Suppressor macrophage (primary cell): ENCODE measurements around the gene MEAK7.

ENCODE experiments used
- DNase-seq, 4 experiments: peaks; one replicate each; pipeline ENCODE4 v3.0.0-alpha.2; 2020 to 2022

Gene MEAK7

DNA sequence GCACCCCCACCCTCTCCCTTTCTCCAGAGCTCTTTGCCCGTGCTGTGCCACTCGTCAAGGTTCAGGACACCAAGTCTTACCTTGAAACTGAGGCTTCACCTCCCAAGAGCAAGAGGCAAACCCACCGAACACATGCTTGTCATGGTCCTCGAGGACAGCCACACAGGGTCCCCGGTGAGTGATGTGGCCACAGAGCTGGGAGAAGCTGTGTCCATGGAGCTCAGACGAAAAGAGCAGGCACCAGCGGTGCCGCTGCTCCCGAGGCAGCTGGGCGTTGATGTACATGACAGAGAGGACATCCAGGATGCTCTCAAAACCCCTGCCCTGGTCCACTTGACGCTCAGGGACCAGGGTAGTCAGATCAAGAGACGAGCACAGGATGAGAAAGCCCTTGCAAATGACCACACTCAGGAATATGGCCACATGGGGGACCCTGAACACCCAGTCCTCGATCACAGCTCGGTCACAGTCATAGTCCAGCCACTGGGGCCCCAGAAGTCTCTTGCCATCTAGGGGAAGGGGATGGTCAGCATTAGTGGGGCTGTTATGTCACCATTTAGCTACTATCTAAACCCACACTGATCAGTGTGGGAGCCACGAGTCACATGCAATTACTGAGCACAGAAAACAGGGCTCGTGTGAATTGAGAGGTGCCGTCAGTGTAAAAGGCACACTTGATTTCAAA is 17.8 kb downstream of the MEAK7 start:
- no peak for DNase-seq

DNA sequence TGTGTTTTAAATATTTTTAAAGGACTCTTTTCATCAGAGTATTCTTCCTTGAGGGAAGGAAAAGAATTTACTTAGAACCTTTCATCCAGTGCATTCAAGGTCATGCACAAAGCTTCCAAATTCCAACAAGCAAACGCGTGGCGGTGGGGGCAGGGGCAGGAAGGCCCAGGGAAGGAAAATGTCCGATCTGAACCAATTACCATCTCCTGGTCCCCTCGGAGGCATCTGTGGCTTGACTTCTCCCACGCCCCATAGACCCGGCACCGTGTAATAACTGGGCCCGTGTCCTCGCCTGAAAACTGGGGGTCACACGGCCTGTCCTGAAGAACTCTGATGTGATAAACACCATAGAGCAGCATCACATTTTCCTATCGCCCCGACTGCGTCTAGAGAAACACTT is 18.3 kb downstream of the MEAK7 start:
- no peak for DNase-seq

DNA sequence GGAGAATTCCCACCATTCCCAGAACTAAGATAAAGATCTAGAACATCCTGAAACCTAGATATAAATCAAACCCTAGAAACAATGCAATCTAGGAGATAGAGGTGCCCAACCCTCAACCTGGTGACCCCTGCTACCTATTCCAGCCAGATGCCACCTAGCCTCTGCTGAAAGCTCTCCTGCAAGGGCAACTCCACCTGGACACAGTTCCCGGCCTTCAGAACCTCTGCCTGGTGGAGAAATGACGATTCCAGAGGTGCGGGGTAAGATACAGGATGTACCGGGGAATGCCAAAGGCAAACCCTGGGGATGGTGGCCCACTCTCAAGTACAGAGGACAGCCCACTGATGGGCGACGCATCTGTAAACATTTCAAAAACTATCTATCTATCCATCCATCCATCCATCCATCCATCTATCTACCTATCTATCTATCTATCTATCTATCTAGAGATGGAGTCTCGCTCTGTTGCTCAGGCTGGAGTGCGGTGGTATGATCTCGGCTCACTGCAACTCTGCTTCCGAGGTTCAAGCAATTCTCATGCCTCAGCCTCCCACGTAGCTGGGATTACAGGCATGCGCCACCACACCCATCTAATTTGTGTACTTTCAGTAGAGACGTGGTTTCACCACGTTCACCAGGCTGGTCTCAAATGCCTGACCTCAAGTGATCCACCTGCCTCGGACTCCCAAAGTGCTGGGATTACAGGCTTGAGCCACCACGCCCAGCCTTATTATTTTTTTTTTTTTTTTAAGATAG is 19.0 kb downstream of the MEAK7 start:
- no peak for DNase-seq

DNA sequence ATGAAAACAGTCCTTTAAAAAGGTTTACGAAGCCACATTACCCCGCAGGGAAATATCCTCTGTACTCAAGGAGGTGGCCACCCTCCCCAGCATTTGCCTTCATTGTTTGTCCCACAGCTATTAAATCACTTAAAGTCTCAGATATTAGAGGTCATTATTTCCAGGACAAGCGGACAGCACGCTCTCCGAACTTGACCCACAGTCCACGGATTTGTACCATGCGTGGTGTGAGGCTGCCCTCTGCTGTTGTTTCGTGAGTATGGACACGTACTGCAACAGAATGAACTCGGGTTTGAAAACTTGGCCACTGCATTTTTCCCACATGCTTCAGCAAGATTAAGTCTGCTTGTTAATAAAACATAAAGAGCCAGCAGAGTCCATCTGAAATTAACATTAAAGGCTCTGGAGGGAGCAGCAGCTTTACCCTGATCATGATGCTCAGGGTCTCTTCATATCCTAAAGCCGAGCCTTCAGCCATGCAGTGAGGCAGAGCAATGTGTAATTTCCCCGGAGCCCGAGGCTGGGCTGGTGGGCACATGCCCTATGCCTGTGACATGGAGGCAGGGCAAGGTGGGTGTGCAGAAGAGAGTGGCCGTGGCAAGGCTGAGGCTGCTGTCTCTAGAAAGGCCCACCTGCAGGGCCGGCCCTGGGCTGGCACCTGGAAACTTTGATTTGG is 19.7 kb downstream of the MEAK7 start:
- peak; percentile 26 to 54 (median 38) for DNase-seq

DNA sequence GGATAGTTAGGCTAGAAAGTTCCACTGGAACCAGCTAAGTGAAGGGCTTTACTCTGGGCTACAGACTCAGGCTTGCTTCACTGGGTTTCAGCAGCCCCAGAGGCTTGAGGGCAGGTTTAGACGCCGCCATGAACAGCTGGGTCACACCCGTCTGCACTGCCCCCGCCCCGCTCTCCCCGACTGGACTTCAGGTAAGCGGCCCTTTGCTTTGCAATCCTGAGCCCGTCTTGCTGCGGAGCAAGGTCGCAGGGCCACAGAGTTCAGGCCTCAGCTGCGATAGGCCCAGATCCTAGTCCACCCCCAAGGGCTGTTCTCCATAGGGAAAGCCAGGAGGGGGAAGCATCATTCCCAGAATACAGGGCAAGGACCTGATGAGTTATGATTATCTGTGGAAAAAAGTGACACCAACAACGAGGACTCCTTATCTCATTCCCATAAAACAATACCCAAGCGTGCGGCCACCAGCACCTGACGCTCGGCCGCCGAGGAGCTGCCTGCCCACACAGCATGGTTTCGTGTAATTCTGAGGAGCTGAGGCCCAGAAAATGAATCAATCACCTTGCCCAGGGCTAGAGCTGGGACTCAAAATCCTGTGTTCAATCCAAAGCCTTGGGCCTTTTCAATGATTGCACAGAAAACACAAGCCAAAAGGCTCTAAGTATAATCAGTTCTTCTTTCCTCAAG is 20.4 kb downstream of the MEAK7 start:
- DNase-seq = no peak

- no peak for DNase-seq
These were observed 21.2 kb downstream of the MEAK7 start for GRCh38 chr16:84482951-84483881.

DNA sequence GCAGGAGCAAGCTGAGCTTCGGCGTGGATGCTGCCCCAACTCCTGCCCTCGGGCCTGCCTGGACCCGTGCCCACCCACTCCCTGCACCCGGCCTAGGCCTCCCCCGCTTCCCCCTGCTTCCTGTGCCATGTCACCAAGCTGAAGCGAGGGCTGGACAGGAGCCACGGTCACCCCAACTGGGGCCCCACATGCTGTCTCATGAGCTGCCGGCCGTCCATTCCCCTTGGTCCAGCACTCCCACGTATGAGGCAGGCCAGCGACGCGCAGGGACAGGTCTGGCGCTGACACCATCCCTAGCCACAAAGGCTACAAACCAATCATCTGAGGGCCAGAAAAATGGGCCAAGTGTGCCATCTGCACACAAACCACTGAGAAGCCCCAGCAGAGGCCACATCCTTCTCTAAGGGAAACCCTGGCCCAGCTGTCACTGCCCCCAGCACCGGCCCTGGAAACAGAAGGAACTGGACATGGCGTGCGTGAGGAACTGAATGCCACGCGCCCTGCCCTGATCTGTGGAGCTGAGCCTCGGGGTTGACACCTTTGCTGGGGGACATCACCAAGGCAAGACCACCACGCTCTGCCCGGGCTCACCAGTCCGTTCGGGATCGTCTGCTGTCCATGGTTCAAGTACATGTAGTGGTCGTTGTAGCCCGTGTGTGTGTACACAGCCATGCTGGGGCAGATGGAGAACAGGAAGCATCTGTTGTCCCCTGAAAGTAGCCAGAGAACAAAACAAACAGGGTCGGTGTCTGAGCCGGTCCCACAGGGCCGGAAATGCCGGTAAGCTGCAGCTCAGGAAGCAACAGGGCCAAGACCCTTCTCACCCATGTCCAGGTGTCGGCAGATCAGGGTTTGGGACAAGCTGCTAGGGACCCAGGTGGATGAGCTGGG is 22.2 kb downstream of the MEAK7 start:
- DNase-seq = no peak

DNA sequence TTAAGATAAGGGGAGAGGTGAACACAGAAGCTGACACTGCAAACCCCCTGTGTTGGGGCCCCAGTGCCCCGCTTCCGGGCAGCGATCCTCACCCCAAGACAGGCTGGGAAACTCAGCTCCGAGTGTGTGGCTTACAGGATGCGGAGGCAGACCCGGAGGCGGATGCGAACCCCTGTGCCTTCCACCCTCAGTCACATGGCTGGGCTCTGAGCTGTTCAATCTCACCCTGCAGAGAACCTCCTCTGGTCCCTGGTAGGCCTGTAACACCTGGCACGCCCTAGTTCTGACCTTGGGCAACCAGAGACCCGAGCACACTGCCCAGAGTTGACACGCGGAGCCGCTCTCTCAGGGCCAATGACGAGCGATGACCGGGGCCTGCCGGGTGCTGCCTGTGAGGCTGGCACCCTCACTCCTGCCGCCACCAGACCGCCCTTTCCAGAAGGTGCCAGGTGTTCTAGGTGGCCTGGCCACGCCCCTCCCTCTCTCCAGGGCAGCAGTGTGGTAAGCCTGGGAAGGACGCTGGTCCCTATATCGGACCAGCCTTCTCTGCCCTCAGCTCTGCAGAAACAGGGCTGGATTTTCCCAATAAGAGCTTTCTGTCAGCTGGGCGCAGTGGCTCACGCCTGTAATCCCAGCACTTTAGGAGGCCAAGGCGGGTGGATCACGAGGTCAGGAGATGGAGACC is 23.3 kb downstream of the MEAK7 start:
- no peak for DNase-seq

- DNase-seq = no peak
These were observed 24.6 kb downstream of the MEAK7 start for GRCh38 chr16:84479716-84480450.

GRCh38 chr16:84478172-84478947 is 26.1 kb downstream of the MEAK7 start:
- DNase-seq = peak; percentile 2 to 42 (median 37)

DNA sequence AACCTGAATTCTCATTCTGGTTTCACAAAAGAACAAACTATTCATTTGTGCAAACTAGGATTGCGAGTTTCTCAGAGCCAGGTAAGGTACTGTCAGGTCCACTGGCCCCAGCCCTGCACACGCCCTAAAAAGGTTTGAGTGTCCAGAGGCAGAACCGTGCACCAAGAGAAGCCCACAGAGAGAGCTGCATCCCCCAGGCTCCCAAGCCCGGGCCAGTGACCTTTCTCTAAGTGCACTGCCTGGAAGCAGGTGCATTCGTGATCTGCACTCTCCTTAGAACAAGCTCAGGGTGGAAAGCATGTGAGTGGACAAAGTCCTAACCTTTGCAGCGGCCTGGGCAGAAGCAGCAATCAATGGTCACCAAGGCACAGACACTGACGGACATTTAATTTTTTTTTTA is 26.8 kb downstream of the MEAK7 start:
- no peak for DNase-seq

GRCh38 chr16:84476401-84476800 is 28.1 kb downstream of the MEAK7 start:
- DNase-seq = no peak

GRCh38 chr16:84475643-84476240 is 28.7 kb downstream of the MEAK7 start:
- no peak for DNase-seq

DNA sequence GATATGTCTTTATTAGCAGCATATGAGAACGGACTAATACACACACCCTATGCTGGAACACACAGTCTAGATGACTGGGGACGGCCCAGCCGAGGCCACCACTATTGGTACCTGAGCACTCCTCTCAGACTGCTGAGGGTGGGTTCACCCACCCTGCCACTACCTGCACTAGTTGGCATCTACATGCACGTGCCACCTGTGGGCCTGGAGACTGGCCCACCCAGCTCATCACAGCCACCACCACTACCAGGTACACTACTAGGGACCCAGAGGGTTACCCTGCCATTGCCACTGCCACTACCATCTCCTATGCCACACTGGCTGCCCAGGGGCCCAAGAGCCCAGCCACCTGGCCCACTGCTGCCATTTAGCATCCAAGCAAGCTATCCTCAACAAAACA is 32.5 kb downstream of the MEAK7 start:
- DNase-seq = no peak

GRCh38 chr16:84471316-84471715 is 33.1 kb downstream of the MEAK7 start:
- no peak for DNase-seq

DNA sequence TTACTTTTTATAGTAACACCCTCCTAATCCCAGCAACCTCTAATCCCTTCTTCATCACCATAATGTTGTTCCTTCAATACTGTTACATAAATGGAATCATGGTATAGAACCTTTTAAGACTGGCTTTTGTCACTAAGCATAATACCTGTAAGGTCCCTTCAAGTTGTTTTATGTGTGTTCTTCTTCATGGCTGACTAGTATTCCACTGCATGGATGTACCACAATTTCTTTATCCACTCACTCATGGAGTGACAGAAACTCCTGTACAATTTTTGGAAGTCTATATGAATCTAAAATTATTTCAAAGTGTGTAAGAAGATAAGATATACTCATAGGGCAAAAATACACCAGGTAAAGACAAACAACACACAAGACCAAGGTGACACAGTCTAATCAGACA is 36.8 kb downstream of the MEAK7 start:
- DNase-seq = no peak

GRCh38 chr16:84467256-84467655 is 37.2 kb downstream of the MEAK7 start:
- no peak for DNase-seq

- no peak for DNase-seq
These were observed 37.8 kb downstream of the MEAK7 start for GRCh38 chr16:84466692-84467091.
